HL-60 (cell line): ENCODE data around the gene KRT14.

Experiments
- GABPA ChIP-seq: IDR thresholded peaks from 2 replicates; pipeline ENCODE4 v1.6.1; 2012; ENCODE audit warnings: low read depth
- POLR2AphosphoS5 ChIP-seq: IDR thresholded peaks from 2 replicates; pipeline ENCODE4 v1.6.1; 2012; ENCODE audit warnings: low read depth
- SPI1 ChIP-seq: IDR thresholded peaks from 2 replicates; pipeline ENCODE4 v1.6.1; 2012; ENCODE audit warnings: low read depth, mild to moderate bottlenecking, borderline replicate concordance
- TF ChIP-seq, protein P1 (sequence below): IDR thresholded peaks from 2 replicates; pipeline ENCODE4 v1.6.1; 2012; ENCODE audit warnings: low read depth; ENCODE audit not compliant: insufficient replicate concordance
- TF ChIP-seq, protein P2 (sequence below): IDR thresholded peaks from one replicate; pipeline ENCODE4 v1.5.1; 2011; ENCODE audit warnings: low read length, control low read depth, inconsistent platforms; ENCODE audit not compliant: insufficient read depth

GRCh38 chr17:41617698-41618097, 31.0 kb upstream of the KRT14 start:
- TF ChIP-seq, protein P1, sequence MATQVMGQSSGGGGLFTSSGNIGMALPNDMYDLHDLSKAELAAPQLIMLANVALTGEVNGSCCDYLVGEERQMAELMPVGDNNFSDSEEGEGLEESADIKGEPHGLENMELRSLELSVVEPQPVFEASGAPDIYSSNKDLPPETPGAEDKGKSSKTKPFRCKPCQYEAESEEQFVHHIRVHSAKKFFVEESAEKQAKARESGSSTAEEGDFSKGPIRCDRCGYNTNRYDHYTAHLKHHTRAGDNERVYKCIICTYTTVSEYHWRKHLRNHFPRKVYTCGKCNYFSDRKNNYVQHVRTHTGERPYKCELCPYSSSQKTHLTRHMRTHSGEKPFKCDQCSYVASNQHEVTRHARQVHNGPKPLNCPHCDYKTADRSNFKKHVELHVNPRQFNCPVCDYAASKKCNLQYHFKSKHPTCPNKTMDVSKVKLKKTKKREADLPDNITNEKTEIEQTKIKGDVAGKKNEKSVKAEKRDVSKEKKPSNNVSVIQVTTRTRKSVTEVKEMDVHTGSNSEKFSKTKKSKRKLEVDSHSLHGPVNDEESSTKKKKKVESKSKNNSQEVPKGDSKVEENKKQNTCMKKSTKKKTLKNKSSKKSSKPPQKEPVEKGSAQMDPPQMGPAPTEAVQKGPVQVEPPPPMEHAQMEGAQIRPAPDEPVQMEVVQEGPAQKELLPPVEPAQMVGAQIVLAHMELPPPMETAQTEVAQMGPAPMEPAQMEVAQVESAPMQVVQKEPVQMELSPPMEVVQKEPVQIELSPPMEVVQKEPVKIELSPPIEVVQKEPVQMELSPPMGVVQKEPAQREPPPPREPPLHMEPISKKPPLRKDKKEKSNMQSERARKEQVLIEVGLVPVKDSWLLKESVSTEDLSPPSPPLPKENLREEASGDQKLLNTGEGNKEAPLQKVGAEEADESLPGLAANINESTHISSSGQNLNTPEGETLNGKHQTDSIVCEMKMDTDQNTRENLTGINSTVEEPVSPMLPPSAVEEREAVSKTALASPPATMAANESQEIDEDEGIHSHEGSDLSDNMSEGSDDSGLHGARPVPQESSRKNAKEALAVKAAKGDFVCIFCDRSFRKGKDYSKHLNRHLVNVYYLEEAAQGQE: no peak
- TF ChIP-seq, protein P2, sequence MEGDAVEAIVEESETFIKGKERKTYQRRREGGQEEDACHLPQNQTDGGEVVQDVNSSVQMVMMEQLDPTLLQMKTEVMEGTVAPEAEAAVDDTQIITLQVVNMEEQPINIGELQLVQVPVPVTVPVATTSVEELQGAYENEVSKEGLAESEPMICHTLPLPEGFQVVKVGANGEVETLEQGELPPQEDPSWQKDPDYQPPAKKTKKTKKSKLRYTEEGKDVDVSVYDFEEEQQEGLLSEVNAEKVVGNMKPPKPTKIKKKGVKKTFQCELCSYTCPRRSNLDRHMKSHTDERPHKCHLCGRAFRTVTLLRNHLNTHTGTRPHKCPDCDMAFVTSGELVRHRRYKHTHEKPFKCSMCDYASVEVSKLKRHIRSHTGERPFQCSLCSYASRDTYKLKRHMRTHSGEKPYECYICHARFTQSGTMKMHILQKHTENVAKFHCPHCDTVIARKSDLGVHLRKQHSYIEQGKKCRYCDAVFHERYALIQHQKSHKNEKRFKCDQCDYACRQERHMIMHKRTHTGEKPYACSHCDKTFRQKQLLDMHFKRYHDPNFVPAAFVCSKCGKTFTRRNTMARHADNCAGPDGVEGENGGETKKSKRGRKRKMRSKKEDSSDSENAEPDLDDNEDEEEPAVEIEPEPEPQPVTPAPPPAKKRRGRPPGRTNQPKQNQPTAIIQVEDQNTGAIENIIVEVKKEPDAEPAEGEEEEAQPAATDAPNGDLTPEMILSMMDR: no peak
- TF ChIP-seq POLR2AphosphoS5: no peak
- TF ChIP-seq GABPA: no peak
- no peak for TF ChIP-seq SPI1
